Neural progenitor cell (in vitro differentiated cells): Measurements from ENCODE around the gene ZNF850. TPM values are rescaled to one million over a fixed set of nuclear protein-coding genes. Genes with fewer than 3 reads are reported as not detected.

Experiments
- DNase-seq: peaks from one replicate; pipeline ENCODE4 v3.0.0-alpha.2; 2016; ENCODE audit warnings: low spot score
- H2AFZ ChIP-seq: fragments of 200-600 bp; sonication (generic); replicated peaks from 2 replicates; pipeline ENCODE4 v1.6.1; 2016; ENCODE audit warnings: antibody characterized with exemption
- H3F3A ChIP-seq: fragments of 200-600 bp; sonication (generic); 2 replicates; pipeline ENCODE4 v1.6.1; 2016; ENCODE audit warnings: antibody characterized with exemption, low read depth
- H3K27ac ChIP-seq: fragments of 200-600 bp; sonication (generic); 2 replicates; pipeline ENCODE4 v1.5.1; 2016; ENCODE audit warnings: mild to moderate bottlenecking
- H3K27me3 ChIP-seq: fragments of 200-600 bp; sonication (generic); 2 replicates; pipeline ENCODE4 v1.6.1; 2016; ENCODE audit warnings: mild to moderate bottlenecking, moderate library complexity
- H3K36me3 ChIP-seq: fragments of 200-600 bp; sonication (generic); 2 replicates; pipeline ENCODE4 v1.5.1; 2016
- H3K4me1 ChIP-seq: fragments of 200-600 bp; sonication (generic); 2 replicates; pipeline ENCODE4 v1.6.1; 2016; ENCODE audit warnings: mixed run types
- H3K4me2 ChIP-seq: fragments of 200-600 bp; sonication (generic); 2 replicates; pipeline ENCODE4 v1.6.1; 2016
- H3K4me3 ChIP-seq: fragments of 200-600 bp; sonication (generic); 2 replicates; pipeline ENCODE4 v1.5.1; 2016
- H3K79me2 ChIP-seq: fragments of 200-600 bp; sonication (generic); 2 replicates; pipeline ENCODE4 v1.6.1; 2016; ENCODE audit warnings: low read depth
- H3K9ac ChIP-seq: fragments of 200-600 bp; sonication (generic); 2 replicates; pipeline ENCODE4 v1.6.1; 2016
- H3K9me3 ChIP-seq: fragments of 200-600 bp; sonication (generic); 2 replicates; pipeline ENCODE4 v1.5.1; 2016; ENCODE audit warnings: low read depth
- H4K20me1 ChIP-seq: fragments of 200-600 bp; sonication (generic); 2 replicates; pipeline ENCODE4 v1.6.1; 2016; ENCODE audit warnings: low read depth
- H3K27ac Mint-ChIP-seq: 3 replicates; pipeline ENCODE4 v1.8.0; 2021; ENCODE audit warnings: mixed read lengths
- H3K27me3 Mint-ChIP-seq: 2 replicates; pipeline ENCODE4 v1.8.0; 2022; ENCODE audit warnings: low read depth, mild to moderate bottlenecking, inconsistent platforms, moderate library complexity, mixed read lengths; ENCODE audit not compliant: insufficient read depth
- H3K36me3 Mint-ChIP-seq: 3 replicates; pipeline ENCODE4 v1.8.0; 2021; ENCODE audit warnings: mixed read lengths
- H3K4me1 Mint-ChIP-seq: 3 replicates; pipeline ENCODE4 v1.8.0; 2021; ENCODE audit warnings: mixed read lengths
- H3K4me3 Mint-ChIP-seq: 3 replicates; pipeline ENCODE4 v1.8.0; 2021; ENCODE audit warnings: mild to moderate bottlenecking, moderate library complexity, mixed read lengths
- H3K9me3 Mint-ChIP-seq: 3 replicates; pipeline ENCODE4 v1.8.0; 2020; ENCODE audit warnings: mixed read lengths
- CTCF ChIP-seq: fragments of 200-600 bp; sonication (generic); IDR thresholded peaks from 2 replicates; pipeline ENCODE4 v1.5.1; 2017; ENCODE audit warnings: antibody characterized with exemption, mild to moderate bottlenecking
- EZH2 ChIP-seq: fragments of 200-600 bp; sonication (generic); IDR thresholded peaks from 2 replicates; pipeline ENCODE4 v1.6.1; 2017; ENCODE audit warnings: antibody characterized with exemption, mild to moderate bottlenecking, moderate library complexity
- EZH2phosphoT487 ChIP-seq: fragments of 200-600 bp; sonication (generic); IDR thresholded peaks from 2 replicates; pipeline ENCODE4 v1.6.1; 2017; ENCODE audit warnings: antibody characterized with exemption
- total RNA-seq: library from RNA; depleted of rRNA; stranded (reverse); fragments of >200 nt; gene quantifications from 2 replicates; pipeline ENCODE4 v1.2.3, GENCODE V29; 2015; ENCODE audit warnings: low replicate concordance

ZNF850 gene
- total RNA-seq, 1 donor from 2014 or later = 25.5 TPM

- peaks cover 60% of the 10 kb centered on the region for H3K9me3 Mint-ChIP-seq
These were observed 34.4 kb upstream of the ZNF850 start for GRCh38 chr19:36807029-36807428.

GRCh38 chr19:36805364-36805763, 32.8 kb upstream of the ZNF850 start:
- no peak for DNase-seq
- H3K9me3 ChIP-seq = peaks cover 10% of the 10 kb centered on the region
- H3K27me3 ChIP-seq = no peaks in the 10 kb centered on the region
- no peak overlapping the region for H3K4me2 ChIP-seq
- H3F3A ChIP-seq = no peaks in the 10 kb centered on the region
- H3K36me3 ChIP-seq = no peaks in the 10 kb centered on the region
- H3K4me1 ChIP-seq = no peaks in the 10 kb centered on the region
- no peak for TF ChIP-seq EZH2
- TF ChIP-seq EZH2phosphoT487 = no peak
- TF ChIP-seq CTCF = no peak
- no peaks in the 10 kb centered on the region for H3K4me1 Mint-ChIP-seq
- peaks cover 4% of the 10 kb centered on the region for H3K27me3 Mint-ChIP-seq
- H4K20me1 ChIP-seq = no peaks in the 10 kb centered on the region
- no peak overlapping the region for H2AFZ ChIP-seq
- no peak overlapping the region for H3K4me3 ChIP-seq
- H3K9ac ChIP-seq = no peak overlapping the region
- no peak overlapping the region for H3K4me3 Mint-ChIP-seq
- no peak overlapping the region for H3K27ac ChIP-seq
- no peaks in the 10 kb centered on the region for H3K79me2 ChIP-seq
- H3K27ac Mint-ChIP-seq = no peak overlapping the region
- H3K36me3 Mint-ChIP-seq = no peaks in the 10 kb centered on the region
- H3K9me3 Mint-ChIP-seq = peaks cover 53% of the 10 kb centered on the region

More at GRCh38 chr19:36807029-36807428, 34.4 kb upstream of the ZNF850 start:
- no peaks in the 10 kb centered on the region for H3K36me3 Mint-ChIP-seq
- H3K4me1 Mint-ChIP-seq = no peaks in the 10 kb centered on the region
- H3K4me3 Mint-ChIP-seq = no peak overlapping the region
- Histone ChIP-seq H3K4me3 (no peak overlapping the region), H4K20me1 (no peaks in the 10 kb centered on the region), H3K79me2 (no peaks in the 10 kb centered on the region), H3K27ac (no peak overlapping the region), H3K4me1 (no peaks in the 10 kb centered on the region), H3K9ac (no peak overlapping the region), H2AFZ (no peak overlapping the region), H3K4me2 (no peak overlapping the region), H3F3A (no peaks in the 10 kb centered on the region), H3K36me3 (no peaks in the 10 kb centered on the region), H3K9me3 (peaks cover 22% of the 10 kb centered on the region), H3K27me3 (no peaks in the 10 kb centered on the region)
- TF ChIP-seq CTCF = no peak
- no peak for TF ChIP-seq EZH2phosphoT487
- no peak for TF ChIP-seq EZH2
- DNase-seq = no peak
- no peak overlapping the region for H3K27ac Mint-ChIP-seq
- peaks cover 6% of the 10 kb centered on the region for H3K27me3 Mint-ChIP-seq

GRCh38 chr19:36797786-36798108, 25.1 kb upstream of the ZNF850 start:
- no peak overlapping the region for H3K27ac ChIP-seq
- Mint-ChIP-seq H3K4me3 (no peak overlapping the region), H3K9me3 (peaks cover 52% of the 10 kb centered on the region), H3K27me3 (no peaks in the 10 kb centered on the region), H3K4me1 (no peaks in the 10 kb centered on the region), H3K36me3 (peaks cover 3% of the 10 kb centered on the region), H3K27ac (no peak overlapping the region)
- no peak for DNase-seq
- no peaks in the 10 kb centered on the region for H3K36me3 ChIP-seq
- peaks cover 8% of the 10 kb centered on the region for H3K9me3 ChIP-seq
- H3K9ac ChIP-seq = no peak overlapping the region
- H3F3A ChIP-seq = no peaks in the 10 kb centered on the region
- no peaks in the 10 kb centered on the region for H3K4me1 ChIP-seq
- no peak overlapping the region for H2AFZ ChIP-seq
- TF ChIP-seq EZH2 = no peak
- TF ChIP-seq CTCF = no peak
- no peak for TF ChIP-seq EZH2phosphoT487
- H3K4me3 ChIP-seq = no peak overlapping the region
- no peaks in the 10 kb centered on the region for H3K27me3 ChIP-seq
- H3K4me2 ChIP-seq = no peak overlapping the region
- no peaks in the 10 kb centered on the region for H3K79me2 ChIP-seq
- no peaks in the 10 kb centered on the region for H4K20me1 ChIP-seq

- H3K36me3 Mint-ChIP-seq = peaks cover 3% of the 10 kb centered on the region
These were observed 24.0 kb upstream of the ZNF850 start for GRCh38 chr19:36796714-36796992.

More at GRCh38 chr19:36796714-36796992, 24.0 kb upstream of the ZNF850 start:
- no peak for DNase-seq
- Histone ChIP-seq H2AFZ (no peak overlapping the region), H3K9ac (no peak overlapping the region), H3K27ac (no peak overlapping the region), H3K79me2 (no peaks in the 10 kb centered on the region), H3K27me3 (no peaks in the 10 kb centered on the region), H3K4me2 (no peak overlapping the region), H3F3A (no peaks in the 10 kb centered on the region), H4K20me1 (no peaks in the 10 kb centered on the region), H3K4me1 (no peaks in the 10 kb centered on the region), H3K9me3 (peaks cover 8% of the 10 kb centered on the region), H3K4me3 (no peak overlapping the region), H3K36me3 (no peaks in the 10 kb centered on the region)
- H3K4me3 Mint-ChIP-seq = no peak overlapping the region
- TF ChIP-seq EZH2 (no peak), CTCF (no peak), EZH2phosphoT487 (no peak)
- no peak overlapping the region for H3K27ac Mint-ChIP-seq
- H3K9me3 Mint-ChIP-seq = peaks cover 60% of the 10 kb centered on the region
- no peaks in the 10 kb centered on the region for H3K27me3 Mint-ChIP-seq
- no peaks in the 10 kb centered on the region for H3K4me1 Mint-ChIP-seq
